ENCODE data around the gene SLC22A7.

Gene SLC22A7

GRCh38 chr6:43328528-43328927, 30.5 kb downstream of the SLC22A7 start:
- no peak for DNase-seq (ENCODE audit: low read depth)
- no peak overlapping the region for H3K4me3 ChIP-seq (ENCODE audit: low read depth, low read length)
- no peak for TF ChIP-seq CTCF (conservative IDR thresholded peaks at IDR 0.05; ENCODE audit: low read depth, low read length)

- no peak for TF ChIP-seq CTCF (conservative IDR thresholded peaks at IDR 0.05; ENCODE audit: low read depth, low read length)
- H3K4me3 ChIP-seq (ENCODE audit: low read depth, low read length) = no peak overlapping the region
- DNase-seq (ENCODE audit: low read depth) = no peak
Observed at GRCh38 chr6:43331470-43331869, 33.4 kb downstream of the SLC22A7 start.

- TF ChIP-seq CTCF (conservative IDR thresholded peaks at IDR 0.05; ENCODE audit: low read depth, low read length) = no peak
- no peak for DNase-seq (ENCODE audit: low read depth)
- H3K4me3 ChIP-seq (ENCODE audit: low read depth, low read length) = no peak overlapping the region
Observed at GRCh38 chr6:43331891-43332290, 33.8 kb downstream of the SLC22A7 start.

- peak; percentile 79 for DNase-seq (ENCODE audit: low read depth)
- H3K4me3 ChIP-seq (ENCODE audit: low read depth, low read length) = no peak overlapping the region
- peak; percentile 71 for TF ChIP-seq CTCF (conservative IDR thresholded peaks at IDR 0.05; ENCODE audit: low read depth, low read length)
Observed at GRCh38 chr6:43334466-43335095, 36.5 kb downstream of the SLC22A7 start.

- H3K4me3 ChIP-seq (ENCODE audit: low read depth, low read length) = no peak overlapping the region
- DNase-seq (ENCODE audit: low read depth) = no peak
- no peak for TF ChIP-seq CTCF (conservative IDR thresholded peaks at IDR 0.05; ENCODE audit: low read depth, low read length)
Observed at GRCh38 chr6:43335469-43335868, 37.4 kb downstream of the SLC22A7 start.

- DNase-seq (ENCODE audit: low read depth) = no peak
- no peak for TF ChIP-seq CTCF (conservative IDR thresholded peaks at IDR 0.05; ENCODE audit: low read depth, low read length)
Observed at GRCh38 chr6:43336382-43336781, 38.3 kb downstream of the SLC22A7 start.

GRCh38 chr6:43338243-43338642, 40.2 kb downstream of the SLC22A7 start:
- no peak for TF ChIP-seq CTCF (conservative IDR thresholded peaks at IDR 0.05; ENCODE audit: low read depth, low read length)
- no peak for DNase-seq (ENCODE audit: low read depth)
- H3K4me3 ChIP-seq (ENCODE audit: low read depth, low read length) = no peak overlapping the region

More at GRCh38 chr6:43336382-43336781, 38.3 kb downstream of the SLC22A7 start:
- H3K4me3 ChIP-seq (ENCODE audit: low read depth, low read length) = no peak overlapping the region

All from choroid plexus epithelial cell (primary cell).